GM21723 (cell line): ENCODE results near the gene DNAJC30.
"Not testable (repeated sequence)": the region's sequence is repeated elsewhere in the genome, so short reads cannot be mapped to it uniquely, and the experiment has no call there.

Experiments
- ATAC-seq: cut with Tn5 transposase; IDR thresholded peaks from one replicate; pipeline ENCODE4 v1.9.1; 2021; ENCODE audit warnings: mild to moderate bottlenecking, moderate library complexity; ENCODE audit not compliant: unreplicated experiment

DNAJC30 gene

DNA sequence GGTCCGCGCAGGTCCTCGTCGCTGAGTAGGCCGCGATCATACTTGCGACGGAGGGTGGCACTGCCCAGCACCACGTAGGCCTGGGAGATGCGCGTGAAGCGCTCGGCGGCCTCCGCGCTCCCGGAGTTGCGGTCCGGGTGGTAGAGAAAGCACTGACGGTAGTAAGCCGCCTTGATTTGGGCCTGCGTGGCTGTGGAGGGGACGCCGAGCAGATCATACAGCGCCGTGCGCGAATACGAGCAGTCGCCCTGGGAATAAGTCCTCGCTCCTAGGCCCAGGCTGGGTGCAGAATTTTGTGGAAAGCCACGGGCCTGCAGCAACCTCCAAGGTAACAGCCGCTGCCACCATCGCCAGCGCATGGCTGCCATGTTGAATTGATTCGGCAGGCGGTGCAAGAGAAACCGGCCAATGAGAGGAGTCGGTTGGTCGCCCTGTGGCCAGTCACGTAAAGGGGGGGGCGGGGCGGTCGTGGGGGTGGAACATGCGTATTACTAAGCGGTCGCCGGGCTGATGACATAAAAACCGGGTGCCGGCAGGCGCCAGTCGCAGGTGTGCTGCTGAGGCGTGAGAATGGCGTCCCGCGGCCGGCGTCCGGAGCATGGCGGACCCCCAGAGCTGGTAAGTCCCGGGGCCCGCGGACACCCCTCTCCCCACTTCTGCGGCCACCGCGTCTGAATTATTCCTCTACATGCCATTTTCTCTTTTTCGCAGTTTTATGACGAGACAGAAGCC is at the start of gene DNAJC30, which contains the start of gene BUD23:
DNAJC30 (minus strand) TSS at position 398 of the 732 bp plus-strand sequence; CDS start at position 368, 30 bp downstream.
BUD23 (plus strand) TSS at position 542 of the 732 bp plus-strand sequence; CDS start at position 571, 29 bp downstream.
- ATAC-seq: peak; percentile 89

DNA sequence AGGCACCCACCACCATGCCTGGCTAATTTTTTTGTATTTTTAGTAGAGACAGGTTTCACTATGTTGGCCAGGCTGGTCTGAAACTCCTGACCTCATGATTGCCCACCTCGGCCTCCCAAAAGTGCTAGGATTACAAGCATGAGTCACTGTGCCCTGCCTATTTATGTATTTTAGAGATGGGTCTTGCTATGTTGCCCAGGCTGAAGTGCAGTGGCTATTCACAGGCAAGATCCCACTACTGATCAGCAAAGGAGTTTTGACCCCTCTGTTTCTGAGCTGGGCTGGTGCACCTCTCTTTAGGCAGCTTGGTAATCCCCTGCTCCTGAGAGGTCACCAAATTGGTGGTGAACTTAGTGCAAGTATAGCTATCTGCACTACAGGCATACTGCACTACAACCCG is 49.1 kb upstream of the DNAJC30 start:
- no peak for ATAC-seq

GRCh38 chr7:73730485-73730884 is 47.2 kb upstream of the DNAJC30 start:
- no peak for ATAC-seq

DNA sequence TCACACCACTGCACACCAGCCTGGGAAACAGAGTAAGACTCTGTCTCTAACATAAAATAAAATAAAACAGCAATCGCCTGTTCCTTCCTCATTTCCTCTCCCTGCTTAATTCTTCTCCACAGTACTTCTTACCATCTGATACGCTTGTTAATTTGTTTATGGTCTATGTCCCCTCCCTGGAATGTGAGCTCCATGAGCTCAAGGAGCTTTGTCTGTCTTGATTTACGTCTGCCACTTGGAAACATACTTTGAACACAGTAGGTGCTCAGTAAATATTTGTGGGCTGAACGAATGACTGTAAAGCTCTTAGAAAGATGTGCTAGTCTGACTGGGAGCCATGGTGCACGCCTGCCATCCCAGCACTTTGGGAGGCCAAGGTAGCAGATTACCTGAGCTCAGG is 45.3 kb upstream of the DNAJC30 start:
- no peak for ATAC-seq

GRCh38 chr7:73727952-73728351 is 44.7 kb upstream of the DNAJC30 start:
- no peak for ATAC-seq

DNA sequence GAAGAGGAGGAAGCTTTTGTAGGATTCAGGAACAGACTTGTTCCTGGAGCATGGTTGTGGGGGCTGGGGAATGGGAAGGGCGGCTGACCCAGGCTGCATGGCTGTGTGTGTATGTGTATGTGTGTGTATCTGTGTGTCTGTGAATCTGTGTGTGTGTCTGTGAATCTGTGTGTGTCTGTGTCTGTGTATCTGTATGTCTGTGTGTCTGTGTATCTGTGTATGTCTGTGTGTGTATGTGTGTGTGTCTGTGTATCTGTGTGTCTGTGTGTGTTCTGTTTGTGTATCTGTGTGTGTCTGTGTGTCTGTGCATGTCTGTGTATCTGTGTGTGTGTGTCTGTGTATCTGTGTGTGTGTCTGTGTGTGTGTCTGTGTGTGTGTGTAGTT is 42.8 kb upstream of the DNAJC30 start:
- ATAC-seq: peak; percentile 23

GRCh38 chr7:73723813-73724212 is 40.6 kb upstream of the DNAJC30 start:
- ATAC-seq: no peak

GRCh38 chr7:73722785-73723184 is 39.5 kb upstream of the DNAJC30 start:
- ATAC-seq: no peak

GRCh38 chr7:73722182-73722581 is 38.9 kb upstream of the DNAJC30 start:
- ATAC-seq: not testable (repeated sequence)

GRCh38 chr7:73721377-73721817 is 38.1 kb upstream of the DNAJC30 start:
- ATAC-seq: no peak

DNA sequence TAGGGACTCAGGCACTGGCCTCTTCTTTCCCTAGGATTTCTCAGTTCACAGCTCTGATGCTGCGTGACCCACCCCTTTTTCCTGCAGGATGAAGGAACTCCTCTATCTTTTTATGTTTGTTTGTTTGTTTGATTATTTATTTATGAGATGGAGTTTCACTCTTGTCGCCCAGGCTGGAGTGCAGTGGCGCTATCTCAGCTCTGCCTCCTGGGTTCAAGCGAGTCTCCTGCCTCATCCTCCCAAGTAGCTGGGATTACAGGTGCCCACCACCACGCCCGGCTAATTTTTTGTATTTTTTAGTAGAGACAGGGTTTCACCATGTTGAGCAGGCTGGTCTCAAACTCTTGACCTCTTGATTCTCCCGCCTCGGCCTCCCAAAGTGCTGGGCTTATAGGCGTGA is 37.2 kb upstream of the DNAJC30 start:
- not testable (repeated sequence) for ATAC-seq

DNA sequence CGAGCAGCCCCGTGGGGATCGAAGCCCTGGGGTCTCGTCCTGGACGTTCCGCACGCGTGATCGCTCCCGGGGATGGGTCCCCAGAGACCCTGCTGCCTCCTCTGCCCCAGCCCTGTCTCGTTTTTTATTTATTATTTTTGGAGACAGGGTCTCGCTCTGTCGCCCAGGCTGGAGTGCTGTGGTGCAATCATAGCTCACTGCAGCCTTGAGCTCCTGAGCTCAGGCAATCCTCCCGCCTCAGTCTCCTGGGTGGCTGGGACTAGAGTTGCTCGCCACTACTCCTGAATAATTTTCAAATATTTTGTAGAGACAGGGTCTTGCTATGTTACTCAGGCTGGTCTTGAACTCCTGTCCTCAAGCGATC is 36.5 kb upstream of the DNAJC30 start:
- ATAC-seq: peak; percentile 5

- ATAC-seq: peak; percentile 62
These were observed 35.9 kb upstream of the DNAJC30 start, which contains the start of gene STX1A for GRCh38 chr7:73718905-73719805. STX1A (minus strand) TSS chr7:73719669; CDS start chr7:73719631, 38 bp downstream.

DNA sequence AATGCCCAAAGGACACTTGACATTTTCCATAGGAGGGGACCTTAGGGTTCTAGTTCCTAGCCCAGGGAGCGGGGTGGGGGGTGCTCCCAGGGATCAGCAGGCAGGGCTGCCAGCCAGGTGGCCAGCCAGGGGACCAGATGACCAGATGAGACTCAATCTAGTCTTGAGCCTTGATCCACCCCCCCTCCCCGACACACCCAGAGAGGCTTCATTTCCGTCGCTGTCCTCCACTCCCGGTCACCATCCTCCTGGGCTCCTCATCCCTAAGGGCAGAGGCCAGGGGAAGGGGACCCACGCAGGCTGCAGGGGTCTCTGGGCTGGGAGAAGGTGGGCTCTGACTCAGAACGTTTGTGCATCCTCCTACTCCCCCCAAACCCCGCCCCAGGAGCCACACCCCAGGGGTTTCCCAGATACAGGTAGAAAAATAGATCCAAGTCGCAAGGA is 35.2 kb upstream of the DNAJC30 start:
- no peak for ATAC-seq

DNA sequence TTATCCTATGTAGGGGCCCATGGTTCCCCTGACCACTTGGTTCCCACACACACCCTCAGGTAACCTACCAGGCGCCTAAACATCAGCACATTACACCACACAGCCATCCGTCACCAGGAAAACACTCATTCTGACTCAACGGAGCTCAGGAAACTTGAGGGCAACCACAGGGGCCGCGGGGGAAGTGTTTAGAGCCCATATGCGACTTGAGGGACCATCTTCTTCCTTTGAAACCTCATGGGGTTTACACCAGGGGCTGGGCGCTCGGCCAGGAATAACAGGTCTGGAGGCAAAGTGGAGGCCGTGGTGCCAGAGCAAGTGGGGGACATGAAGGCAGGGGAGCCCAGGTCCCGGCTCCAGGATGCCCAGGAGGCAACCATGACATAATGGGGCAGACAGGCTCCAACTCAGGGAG is 34.7 kb upstream of the DNAJC30 start:
- no peak for ATAC-seq

GRCh38 chr7:73717025-73717807 is 34.0 kb upstream of the DNAJC30 start:
- ATAC-seq: no peak

DNA sequence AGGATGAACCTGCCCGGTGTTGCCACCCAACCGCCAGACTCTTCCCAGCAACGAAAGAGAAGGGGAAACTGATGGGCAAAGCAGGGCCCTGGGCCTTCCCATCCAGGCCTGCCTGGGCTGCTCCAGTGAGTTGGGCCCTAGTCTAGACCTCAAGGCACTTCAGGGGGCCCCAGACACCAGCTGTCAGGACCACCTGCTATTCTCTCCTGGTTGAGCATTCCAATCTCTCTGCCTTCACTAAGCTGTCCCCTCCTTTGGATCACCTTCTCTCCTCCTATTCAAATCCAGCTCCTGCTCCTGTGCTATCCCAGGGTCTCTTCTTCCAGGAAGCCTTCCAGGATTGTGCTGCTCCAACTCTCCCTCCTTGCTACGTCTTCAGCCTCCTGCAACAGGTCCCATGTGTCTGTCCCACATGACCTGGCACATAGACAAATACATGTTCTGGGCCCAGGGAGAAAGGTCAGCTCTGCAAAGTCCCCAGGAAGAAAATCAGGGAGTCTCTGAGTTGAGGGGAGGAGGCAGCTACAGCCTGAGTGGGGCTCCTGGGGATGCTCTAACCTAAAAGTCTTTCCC is 33.2 kb upstream of the DNAJC30 start:
- ATAC-seq: no peak

- no peak for ATAC-seq
These were observed 32.5 kb upstream of the DNAJC30 start for GRCh38 chr7:73715648-73716317.

- ATAC-seq: not testable (repeated sequence)
These were observed 30.1 kb upstream of the DNAJC30 start for GRCh38 chr7:73713319-73713718.

DNA sequence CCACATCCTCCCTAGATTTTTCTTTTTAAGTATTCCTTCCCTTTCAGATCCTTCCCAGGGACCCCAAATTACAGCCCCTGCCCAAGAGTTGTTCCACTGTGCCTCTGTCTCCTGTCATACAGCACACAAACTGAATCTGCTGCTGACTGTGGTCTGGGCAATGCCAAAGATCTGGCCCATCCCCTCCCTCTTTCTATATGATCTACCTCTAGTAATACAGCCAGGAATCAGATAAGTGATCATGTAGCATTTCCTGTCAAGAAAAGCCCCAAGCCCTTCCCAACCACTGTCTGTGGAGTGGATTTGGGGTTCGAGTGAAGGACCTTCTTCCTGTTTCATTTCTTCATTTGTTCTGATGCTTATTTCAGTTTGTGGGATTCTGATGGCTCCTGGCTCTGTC is 29.5 kb upstream of the DNAJC30 start:
- no peak for ATAC-seq
